Nephron progenitor cell (in vitro differentiated cells): ENCODE measurements around the gene HGFAC.

Experiments
- DNase-seq: peaks from one replicate; pipeline ENCODE4 v3.0.0; 2021
- H3K27ac Mint-ChIP-seq: 2 replicates; pipeline ENCODE4 v1.8.0; 2021; ENCODE audit warnings: mild to moderate bottlenecking, moderate library complexity, mixed read lengths
- H3K27me3 Mint-ChIP-seq: 2 replicates; pipeline ENCODE4 v1.8.0; 2021; ENCODE audit warnings: mild to moderate bottlenecking, low read depth, mixed read lengths; ENCODE audit not compliant: poor library complexity
- H3K36me3 Mint-ChIP-seq: 2 replicates; pipeline ENCODE4 v1.8.0; 2021; ENCODE audit warnings: low read depth, mixed read lengths
- H3K4me1 Mint-ChIP-seq: 2 replicates; pipeline ENCODE4 v1.8.0; 2021; ENCODE audit warnings: mixed read lengths
- H3K4me3 Mint-ChIP-seq: 2 replicates; pipeline ENCODE4 v1.8.0; 2021; ENCODE audit warnings: mild to moderate bottlenecking, moderate library complexity, mixed read lengths
- H3K9me3 Mint-ChIP-seq: 2 replicates; pipeline ENCODE4 v1.8.0; 2021; ENCODE audit warnings: mild to moderate bottlenecking, moderate library complexity, mixed read lengths
- TF ChIP-seq, protein P1 (sequence below): fragments of 200-600 bp; sonication (generic); IDR thresholded peaks from 2 replicates; pipeline ENCODE4 v1.5.0; 2021; ENCODE audit warnings: antibody characterized with exemption

The HGFAC gene

DNA sequence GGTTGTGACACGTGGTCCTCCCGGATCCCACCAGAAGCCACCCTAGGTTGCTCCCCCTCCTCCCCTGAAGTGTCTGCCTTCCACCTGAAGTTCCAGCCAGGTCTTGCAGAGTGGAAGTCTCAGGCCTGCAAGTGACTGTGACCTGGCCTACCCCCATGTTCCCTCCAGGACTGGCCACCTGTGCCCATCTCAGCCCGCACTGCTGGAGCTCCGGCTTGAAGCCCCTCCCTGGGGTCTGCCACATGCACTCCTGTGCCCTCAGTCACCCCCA, 6.1 kb upstream of the HGFAC start:
- TF ChIP-seq, protein P1, sequence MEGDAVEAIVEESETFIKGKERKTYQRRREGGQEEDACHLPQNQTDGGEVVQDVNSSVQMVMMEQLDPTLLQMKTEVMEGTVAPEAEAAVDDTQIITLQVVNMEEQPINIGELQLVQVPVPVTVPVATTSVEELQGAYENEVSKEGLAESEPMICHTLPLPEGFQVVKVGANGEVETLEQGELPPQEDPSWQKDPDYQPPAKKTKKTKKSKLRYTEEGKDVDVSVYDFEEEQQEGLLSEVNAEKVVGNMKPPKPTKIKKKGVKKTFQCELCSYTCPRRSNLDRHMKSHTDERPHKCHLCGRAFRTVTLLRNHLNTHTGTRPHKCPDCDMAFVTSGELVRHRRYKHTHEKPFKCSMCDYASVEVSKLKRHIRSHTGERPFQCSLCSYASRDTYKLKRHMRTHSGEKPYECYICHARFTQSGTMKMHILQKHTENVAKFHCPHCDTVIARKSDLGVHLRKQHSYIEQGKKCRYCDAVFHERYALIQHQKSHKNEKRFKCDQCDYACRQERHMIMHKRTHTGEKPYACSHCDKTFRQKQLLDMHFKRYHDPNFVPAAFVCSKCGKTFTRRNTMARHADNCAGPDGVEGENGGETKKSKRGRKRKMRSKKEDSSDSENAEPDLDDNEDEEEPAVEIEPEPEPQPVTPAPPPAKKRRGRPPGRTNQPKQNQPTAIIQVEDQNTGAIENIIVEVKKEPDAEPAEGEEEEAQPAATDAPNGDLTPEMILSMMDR, result no peak
- no peak for DNase-seq
- H3K4me1 Mint-ChIP-seq, result peaks cover 6% of the 10 kb centered on the region
- H3K9me3 Mint-ChIP-seq, result no peaks in the 10 kb centered on the region
- no peak overlapping the region for H3K27ac Mint-ChIP-seq
- no peak overlapping the region for H3K4me3 Mint-ChIP-seq
- H3K27me3 Mint-ChIP-seq, result no peaks in the 10 kb centered on the region
- H3K36me3 Mint-ChIP-seq, result no peaks in the 10 kb centered on the region

DNA sequence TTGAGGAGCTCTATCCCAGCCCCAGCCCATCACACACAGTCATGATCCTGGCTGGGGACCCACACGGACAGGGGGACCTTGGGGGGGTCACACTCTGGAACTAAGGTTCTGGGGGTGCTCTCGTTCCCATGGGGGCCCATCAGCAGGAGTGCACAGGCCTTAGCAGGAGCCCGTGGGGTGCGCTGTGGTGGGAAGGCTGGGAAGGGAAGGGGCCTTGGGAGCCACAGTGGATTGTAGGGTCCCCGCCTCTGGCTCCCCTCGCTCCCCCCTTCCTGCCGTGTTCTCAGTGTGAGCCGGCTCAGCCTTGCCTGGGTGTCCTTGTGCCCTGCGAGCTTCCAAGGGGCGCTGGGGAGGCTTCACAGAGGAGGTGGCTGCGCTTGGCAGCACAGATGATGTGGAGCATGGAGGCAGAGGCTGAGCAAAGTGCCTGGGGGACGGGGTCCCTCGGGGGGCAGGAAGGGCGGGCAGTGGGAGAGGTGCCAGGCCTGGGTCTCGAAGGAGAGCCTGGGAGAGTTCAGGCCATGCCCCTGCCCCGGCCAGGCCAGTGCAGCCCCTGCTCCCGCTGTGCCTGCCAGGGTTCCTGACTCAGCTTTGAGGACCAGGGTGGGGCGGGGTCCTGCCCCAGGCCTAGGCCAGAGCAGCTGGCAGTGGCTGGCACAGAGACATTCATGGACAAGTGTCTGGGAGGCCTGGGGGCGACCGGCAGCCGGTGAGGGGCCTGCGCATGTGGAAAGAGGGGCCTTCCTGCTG, 5.5 kb upstream of the HGFAC start:
- peaks cover 6% of the 10 kb centered on the region for H3K4me1 Mint-ChIP-seq
- no peak overlapping the region for H3K4me3 Mint-ChIP-seq
- H3K27me3 Mint-ChIP-seq, result no peaks in the 10 kb centered on the region
- no peaks in the 10 kb centered on the region for H3K36me3 Mint-ChIP-seq
- no peak overlapping the region for H3K27ac Mint-ChIP-seq
- TF ChIP-seq, protein P1, result no peak
- no peak for DNase-seq
- no peaks in the 10 kb centered on the region for H3K9me3 Mint-ChIP-seq

DNA sequence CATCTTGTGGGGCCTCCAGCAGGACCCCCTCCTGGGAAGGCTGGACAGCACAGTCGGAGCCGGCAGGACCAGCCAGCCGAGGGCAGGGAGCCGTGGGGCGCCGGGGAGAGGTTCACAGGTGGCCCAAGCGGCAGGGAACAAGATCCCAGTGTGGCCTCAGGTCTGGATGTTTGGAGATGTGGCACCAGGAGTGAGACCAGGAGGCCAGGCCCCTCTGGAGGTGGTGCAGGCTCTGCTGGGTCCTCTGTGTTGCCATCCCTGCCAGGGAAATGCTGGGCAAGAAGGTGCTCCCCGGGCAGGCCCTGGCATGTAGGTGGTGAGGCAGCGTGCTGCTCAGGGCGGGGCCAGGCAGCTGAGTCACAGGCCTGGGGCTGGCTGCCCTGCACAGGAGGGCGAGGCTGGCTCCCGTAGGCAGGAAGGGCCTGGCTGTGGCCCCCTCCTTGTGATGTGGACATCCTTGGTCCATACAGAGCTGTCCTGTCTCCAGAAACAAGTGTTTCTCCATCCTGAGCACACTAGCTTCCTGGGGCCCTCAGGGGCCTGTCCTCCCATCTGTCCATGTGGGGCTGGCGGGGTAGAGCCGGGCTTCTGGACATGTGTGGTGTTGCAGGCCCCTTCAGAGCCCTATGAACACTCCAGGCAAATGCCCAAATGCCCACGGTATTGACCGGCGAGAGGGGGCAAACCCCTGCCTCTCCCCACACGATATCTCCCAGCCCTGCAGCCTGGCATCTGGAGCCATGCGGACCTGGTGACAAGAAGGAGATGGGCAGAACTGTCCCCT, 4.8 kb upstream of the HGFAC start:
- TF ChIP-seq, protein P1, result no peak
- DNase-seq, result no peak
- Mint-ChIP-seq H3K27ac (no peak overlapping the region), H3K9me3 (no peaks in the 10 kb centered on the region), H3K4me1 (peaks cover 6% of the 10 kb centered on the region), H3K27me3 (no peaks in the 10 kb centered on the region), H3K36me3 (no peaks in the 10 kb centered on the region), H3K4me3 (no peak overlapping the region)

DNA sequence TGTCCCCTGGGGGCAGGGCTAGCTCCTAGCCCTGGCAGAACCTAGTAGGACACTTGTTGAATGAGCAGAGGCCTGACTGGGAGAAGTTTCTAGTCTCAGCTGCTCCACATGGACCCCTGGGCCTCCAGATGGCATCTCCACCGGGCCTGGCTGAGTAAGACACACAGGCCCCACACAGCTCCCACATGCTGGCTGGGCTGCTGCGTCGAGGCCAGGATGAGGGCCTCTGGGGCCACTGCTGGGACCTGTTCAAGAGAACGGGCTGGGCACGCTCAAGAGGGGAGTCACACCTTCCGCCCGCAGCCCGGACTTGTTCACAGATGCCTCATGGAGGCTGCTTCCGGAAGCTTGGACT, 4.2 kb upstream of the HGFAC start:
- no peaks in the 10 kb centered on the region for H3K36me3 Mint-ChIP-seq
- no peaks in the 10 kb centered on the region for H3K27me3 Mint-ChIP-seq
- H3K4me3 Mint-ChIP-seq, result no peak overlapping the region
- no peak overlapping the region for H3K27ac Mint-ChIP-seq
- TF ChIP-seq, protein P1, result no peak
- H3K9me3 Mint-ChIP-seq, result no peaks in the 10 kb centered on the region
- no peak for DNase-seq
- peaks cover 6% of the 10 kb centered on the region for H3K4me1 Mint-ChIP-seq

DNA sequence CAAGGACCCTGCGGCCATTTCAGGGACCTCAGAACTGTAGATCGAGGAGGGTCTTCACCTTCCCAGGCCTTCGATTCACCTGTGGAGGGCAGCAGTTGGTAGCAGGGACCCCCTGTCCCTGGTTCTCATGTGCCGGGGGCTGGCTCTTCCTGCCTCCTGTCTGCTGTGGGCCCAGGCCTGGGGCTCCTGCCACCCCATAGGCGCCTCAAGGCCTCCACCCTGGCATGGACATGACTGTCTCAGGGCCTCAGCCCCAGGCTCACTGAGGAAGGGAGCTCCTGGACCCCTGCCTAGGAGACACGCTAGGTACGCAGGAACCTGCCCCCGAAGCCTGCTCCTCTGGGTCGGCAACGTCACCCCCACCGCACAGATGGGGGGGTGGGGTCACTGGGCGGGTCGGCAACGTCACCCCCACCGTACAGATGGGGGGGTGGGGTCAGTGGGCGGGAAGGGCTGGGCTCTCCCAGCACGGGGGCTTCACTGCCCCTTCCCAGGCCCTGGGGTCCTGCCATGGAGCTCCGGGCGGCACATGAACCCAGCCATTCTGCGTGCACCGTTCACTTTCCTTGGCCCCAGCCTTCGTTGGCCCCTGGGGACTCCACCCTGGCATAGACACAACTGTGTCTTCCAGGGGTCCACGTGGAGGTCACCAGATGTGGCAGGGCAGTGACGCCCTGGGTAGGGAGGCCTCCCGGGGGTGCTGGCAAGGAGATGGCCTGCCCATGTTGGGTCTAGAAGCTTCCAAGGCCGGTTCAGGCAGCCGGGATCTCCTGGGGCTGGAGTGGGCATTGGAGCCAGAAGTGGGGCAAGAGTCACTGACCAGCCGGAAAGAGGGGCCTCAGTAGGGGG, 3.5 kb upstream of the HGFAC start:
- Mint-ChIP-seq H3K9me3 (no peaks in the 10 kb centered on the region), H3K27me3 (no peaks in the 10 kb centered on the region), H3K4me3 (no peak overlapping the region), H3K27ac (no peak overlapping the region), H3K36me3 (no peaks in the 10 kb centered on the region), H3K4me1 (peaks cover 6% of the 10 kb centered on the region)
- no peak for DNase-seq
- TF ChIP-seq, protein P1, result no peak
